Measurements from ENCODE around the gene GDPD5.

- no peak for TF ChIP-seq PKNOX1 (IDR thresholded peaks at IDR 0.05)
- TF ChIP-seq CTCF (IDR thresholded peaks at IDR 0.05 in 2 of 3, conservative IDR thresholded peaks at IDR 0.05 in 1 of 3; ENCODE audit: insufficient read depth in 2 of 3, low read depth in 1 of 3, low read length in 3 of 3) = no peak
Measured at GRCh38 chr11:75421902-75422247, 103.9 kb downstream of the GDPD5 start.
